Measurements from ENCODE around the gene ABAT.

ABAT gene

GRCh38 chr16:8826278-8826879 lies 152.0 kb downstream of the ABAT start:
- no peak for DNase-seq

DNA sequence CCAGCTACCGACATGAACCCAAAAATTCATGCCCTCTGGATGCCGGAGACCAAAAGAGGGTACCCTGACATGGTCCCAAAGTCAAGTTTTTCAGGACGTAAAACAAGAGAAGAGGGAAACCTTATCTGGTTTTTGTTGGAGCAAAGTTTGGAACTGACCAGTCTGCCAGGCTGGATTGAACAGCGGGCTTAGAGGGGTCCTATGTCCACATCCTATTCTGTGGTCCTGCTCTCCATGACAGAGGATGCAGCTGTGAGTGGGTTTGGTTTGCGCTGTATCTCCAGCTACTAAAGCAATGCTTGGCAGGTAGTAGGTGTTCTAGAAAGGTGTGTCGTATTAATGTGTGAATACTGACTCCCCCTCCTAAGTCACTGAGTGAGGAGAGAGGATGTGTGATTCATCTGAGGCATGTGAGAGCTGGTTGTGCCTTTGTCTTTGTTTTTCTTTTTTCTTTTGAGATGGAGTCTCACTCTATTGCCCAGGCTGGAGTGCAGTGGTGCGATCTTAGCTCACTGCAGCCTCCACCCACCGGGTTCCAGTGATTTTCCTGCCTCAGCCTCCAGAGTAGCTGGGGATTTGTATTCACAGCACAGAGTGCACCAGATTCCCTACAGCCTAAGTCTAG lies 154.2 kb downstream of the ABAT start:
- no peak for DNase-seq

GRCh38 chr16:8831450-8831849 lies 157.0 kb downstream of the ABAT start:
- no peak for DNase-seq

GRCh38 chr16:8831871-8832716 lies 157.7 kb downstream of the ABAT start:
- DNase-seq = no peak

DNA sequence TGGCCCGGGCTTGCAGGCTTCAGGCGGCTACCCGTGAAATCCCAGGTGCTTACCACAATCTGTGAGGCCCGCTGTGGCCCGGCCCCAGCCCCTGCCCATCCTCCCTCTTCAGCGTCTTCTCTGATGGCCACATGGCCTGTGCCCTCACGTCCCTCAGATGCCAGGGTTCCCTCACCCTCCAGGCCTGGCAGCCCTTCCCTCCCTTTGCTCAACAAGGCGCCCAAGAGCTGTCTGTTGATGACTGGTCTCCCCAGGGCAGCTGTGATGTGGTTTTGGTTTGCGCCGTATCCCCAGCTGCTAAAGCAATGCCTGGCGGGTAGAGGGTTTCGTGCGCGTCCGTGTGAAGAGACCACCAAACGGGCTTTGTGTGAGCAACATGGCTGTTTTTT lies 158.3 kb downstream of the ABAT start:
- no peak for DNase-seq
